GM18861 (cell line): ENCODE measurements around the gene ARID5B.
"Not testable (repeated sequence)": the region's sequence is repeated elsewhere in the genome, so short reads cannot be mapped to it uniquely, and the experiment has no call there.

Experiments
- ATAC-seq: cut with Tn5 transposase; IDR thresholded peaks from one replicate; pipeline ENCODE4 v1.9.1; 2021; ENCODE audit not compliant: unreplicated experiment

Gene ARID5B

DNA sequence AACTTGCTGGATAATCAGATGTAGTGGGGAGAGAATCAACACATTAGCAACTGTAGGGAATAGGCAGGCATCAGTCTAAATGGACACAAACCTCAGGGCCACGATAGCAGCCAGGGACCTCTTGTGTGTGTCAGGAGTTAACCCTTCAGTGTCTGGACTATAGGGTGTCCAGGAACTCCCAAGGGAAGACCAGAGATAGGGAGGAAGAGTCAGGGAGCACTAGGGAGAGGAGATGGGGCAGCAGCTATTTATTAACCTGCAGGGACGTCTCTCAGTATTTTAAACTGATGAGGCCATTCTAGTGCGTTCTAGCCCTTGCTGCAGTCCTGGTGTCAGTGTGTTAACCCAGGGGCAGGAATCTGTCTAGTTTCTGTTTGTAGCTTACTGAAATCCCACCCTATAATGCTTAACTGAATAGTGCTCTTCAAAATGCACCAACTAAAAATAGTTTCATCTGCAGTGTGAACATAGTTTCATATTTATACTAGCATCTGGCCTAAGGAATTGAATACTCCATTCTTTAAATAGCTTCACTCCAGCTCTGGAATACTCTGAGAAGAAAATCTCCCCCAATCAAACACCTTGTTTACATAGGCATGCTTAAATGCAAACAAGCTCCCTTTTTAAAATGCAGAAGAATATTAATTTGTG, 62.7 kb downstream of the ARID5B start:
- no peak for ATAC-seq

DNA sequence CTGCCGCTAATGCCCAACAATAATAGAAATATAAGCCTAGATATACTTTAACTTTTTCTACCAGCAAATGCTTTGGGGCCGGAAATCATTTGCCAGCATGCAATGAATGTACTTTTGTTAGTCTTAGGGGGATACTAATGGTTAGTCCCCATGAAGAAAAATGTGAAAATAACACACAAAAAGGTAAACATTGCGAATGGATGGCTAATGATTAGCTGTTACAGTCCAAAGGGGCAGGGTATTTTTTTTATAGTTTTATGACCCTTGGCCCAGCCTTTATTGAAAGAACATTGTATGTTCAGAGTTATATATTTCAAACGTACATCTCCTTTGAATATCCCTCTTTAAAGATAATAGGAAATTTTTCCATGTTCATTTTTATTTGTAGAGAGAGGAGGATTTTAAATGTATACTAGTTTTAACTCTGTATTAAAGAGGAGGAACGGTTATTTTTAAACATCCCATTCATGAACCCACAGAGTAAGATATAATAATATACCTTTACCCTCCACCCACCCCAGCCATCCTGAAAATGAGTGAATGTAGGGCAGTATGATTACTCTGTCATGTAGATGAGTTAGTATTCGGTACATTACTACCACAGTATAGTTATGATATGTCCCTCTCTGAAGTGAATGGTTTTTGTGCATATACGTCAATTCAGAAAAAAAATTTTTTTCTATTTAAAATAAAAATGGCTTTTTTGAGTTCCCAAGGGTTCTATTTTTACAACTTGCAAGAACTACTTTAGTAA, 63.6 kb downstream of the ARID5B start:
- ATAC-seq = no peak

DNA sequence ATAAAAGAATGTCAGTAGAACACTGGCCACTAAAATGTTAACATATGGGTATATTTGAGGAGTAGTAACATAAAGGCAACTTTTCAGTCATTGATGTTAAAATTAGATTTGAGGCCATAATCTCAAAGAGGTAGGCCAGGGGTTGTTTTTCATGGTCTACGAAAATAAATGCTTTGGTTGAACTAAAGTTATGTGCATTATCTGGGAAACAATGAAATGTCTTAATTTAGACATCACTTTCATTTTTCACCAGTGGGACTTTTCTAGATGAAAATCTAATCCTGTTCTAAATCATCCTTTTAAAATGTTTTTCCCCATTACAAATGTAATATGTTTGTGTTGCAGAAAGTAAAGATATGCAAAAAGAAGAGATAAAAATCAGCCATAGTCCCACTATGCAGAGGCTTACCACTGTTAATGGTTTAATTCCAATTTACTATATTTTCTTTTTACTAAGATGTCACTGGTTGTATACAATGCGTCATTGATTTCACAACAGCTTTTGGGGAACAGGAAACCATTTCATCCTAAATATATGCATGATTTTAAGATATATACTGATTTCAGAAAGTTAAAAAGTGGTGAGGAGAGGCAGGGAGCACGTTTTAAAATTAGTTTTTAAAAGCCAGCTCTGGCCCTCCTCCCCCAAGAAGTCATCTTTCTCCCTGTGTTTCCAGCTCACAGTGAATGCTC, 64.3 kb downstream of the ARID5B start:
- no peak for ATAC-seq

DNA sequence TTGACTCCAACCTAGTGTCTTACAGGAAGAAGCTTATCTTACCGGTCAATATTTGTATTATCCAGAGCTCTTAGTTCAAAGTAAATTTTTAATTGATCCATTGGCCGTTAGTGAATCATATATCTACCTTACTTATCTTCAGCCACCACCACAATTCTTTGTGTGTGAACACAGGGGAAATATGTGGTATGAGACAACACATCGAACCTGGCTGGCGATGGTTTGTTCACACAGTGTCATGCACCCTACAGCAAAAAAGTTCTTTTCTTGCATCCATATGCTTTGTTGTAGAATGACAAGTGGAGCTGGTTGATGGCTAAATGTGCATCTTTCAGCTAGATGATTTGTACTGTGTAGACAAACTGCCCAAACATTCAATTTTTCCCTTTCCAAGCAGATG, 65.8 kb downstream of the ARID5B start:
- ATAC-seq = no peak

DNA sequence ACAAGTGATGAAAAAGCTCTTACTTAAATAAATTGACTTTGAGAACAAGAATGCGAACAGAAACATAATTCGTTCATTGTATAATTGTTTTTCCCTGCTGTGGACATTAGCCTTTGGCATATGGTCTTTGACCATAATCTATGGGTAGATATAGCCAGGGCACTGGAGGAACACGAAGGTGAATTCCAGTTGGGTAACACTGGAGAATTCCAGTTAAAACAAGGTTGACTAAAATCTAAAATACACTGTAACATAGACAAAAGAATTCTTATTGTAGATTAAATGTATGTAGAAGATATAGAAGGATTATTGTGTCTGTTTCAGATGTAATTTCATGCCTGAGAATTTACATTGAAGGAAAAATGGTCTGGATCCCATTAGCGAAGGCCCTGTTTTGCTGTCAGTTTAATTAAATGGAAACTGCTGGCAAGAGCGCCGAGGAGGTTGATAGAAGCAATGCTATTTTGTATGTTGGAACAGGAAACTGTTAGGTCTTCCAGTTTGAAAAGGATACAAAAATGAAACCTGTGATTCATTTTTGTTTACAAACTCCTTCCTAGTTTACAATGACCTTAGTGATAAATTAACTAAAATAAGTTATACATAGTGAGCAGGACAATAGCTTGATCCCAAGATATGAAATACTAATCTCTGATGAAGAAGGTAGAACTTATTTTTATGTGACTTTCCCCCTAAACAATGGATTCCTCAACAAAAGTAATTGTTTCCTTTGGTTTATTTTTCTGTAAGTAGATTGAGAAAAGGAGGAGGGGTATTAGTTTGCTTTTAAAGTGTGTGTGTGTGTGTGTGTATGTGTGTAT, 68.9 kb downstream of the ARID5B start:
- ATAC-seq = no peak

DNA sequence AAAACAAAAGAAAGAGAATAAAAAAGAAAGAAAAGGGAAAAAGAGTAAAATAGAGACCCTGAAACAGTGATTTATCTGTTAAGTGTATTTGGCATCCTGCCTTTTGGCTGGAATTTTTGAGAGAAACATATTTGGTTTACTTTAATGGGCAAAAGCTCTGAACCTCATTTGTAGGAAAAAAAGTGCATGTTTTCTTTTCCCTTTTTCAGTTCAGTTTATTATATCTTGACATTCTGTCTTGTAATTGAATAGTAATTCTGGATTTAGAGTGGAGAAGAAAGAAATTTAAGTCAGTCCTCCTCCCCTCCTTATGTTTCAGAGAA, 69.5 kb downstream of the ARID5B start:
- no peak for ATAC-seq

DNA sequence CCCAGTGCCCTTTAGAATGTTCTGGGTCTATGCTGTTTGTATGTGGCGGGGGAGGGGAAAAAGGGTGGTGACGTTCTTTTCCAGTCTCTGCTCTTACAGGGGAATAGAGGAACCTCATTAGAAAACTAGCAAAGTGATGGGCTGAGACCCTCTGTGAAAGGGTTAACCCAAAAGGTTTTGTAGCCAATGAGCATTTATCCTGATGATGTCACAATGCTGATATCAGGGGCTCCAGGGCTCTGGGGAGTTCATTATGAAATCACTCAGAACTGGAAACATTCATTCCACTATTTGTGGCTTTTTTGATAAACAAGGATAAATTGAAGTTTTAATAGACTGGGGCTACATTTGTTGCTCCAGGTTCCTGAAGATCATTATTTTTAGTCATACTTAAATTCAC, 71.7 kb downstream of the ARID5B start:
- no peak for ATAC-seq

DNA sequence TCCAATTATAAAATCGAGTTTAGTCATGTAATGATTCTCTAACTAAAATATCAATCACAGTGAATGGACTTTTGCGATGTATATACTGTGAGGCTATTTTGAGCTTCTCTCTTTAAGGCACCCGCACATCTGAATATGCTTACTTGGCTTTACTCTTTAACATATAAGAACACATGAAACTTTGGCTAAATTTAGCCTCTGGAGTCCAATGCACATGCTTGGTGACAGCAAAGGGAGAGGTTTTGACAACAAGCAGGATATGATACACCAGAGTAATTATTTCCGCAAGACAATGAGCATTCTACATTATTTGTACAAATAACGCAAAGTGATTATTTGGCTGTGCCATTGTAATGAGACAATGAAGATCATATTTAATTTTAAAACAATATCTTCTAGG, 72.4 kb downstream of the ARID5B start:
- no peak for ATAC-seq

DNA sequence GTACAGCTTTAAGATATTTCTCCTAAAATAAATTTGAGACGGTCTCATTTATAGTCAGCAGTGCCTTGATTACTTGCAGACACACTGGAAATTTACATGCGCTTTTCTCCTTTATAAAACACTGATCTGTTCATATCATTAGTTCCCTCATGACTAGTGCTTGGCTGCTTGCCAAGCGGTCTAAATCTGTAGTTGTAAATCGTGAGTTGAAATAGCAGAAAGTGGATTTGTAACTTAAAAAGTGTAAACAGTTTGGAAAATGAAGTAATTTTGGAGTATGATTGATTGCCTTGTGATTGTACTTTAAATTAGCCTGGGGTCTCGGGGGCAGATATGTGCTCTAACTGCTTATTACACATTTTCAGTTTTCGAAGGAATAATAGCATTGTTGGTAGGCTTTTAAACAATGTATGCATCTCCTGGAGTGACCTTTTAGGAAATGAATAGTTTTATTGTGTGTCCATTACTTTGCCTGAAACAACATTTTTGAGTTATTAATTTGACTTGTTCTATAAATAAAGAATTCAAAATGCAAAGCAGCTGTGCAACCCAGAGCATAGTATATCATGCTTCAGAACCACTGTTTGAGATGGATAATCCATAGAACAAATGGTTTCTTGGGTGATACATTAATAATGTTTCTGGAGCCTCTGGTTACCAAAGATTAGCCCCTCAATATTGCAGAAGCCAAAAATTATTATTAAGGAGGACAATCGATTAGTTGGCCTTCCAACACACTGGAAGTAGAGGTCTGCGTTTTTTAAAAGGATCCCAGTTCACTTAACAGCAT, 73.3 kb downstream of the ARID5B start:
- peak; percentile 15 for ATAC-seq

DNA sequence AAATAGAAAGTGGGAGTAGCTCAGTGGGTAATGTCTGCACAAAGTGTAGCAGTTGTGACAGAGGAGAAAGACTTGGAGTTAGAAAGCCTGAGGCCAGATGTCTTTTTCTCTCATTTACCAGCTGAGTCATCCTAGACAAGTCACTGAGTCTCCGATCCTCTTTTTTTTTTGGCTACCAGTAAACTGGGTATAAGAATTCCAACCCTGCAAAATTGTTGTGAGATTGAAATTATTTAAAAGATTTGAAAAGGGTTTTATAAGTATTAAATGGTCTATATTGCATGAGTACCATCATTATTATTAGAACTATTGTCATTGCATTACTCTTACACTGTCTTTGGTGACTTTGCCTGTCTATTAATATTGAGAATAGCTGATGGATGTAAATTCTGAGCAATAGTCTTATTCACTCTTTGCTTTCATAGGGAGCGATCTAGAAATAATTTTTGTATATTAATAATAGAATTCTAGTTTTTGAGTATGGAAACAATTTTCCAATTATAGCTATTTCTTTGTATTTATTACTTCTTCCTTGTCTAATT, 74.0 kb downstream of the ARID5B start:
- ATAC-seq = peak; percentile 83

DNA sequence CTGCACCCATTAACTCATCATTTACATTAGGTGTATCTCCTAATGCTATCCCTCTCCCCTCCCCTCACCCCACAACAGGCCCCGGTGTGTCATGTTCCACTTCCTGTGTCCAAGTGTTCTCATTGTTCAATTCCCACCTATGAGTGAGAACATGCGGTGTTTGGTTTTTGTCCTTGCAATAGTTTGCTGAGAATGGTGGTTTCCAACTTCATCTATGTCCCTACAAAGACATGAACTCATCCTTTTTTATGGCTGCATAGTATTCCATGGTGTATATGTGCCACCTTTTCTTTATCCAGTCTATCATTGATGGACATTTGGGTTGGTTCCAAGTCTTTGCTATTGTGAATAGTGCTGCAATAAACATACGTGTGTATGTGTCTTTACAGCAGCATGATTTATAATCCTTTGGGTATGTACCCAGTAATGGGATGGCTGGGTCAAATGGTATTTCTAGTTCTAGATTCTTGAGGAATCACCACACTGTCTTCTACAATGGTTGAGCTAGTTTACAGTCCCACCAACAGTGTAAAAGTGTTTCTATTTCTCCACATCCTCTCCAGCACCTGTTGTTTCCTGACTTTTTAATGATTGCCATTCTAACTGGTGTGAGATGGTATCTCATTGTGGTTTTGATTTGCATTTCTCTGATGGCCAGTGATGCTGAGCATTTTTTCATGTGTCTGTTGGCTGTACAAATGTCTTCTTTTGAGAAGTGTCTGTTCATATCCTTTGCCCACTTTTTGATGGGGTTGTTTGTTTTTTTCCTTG, 75.6 kb downstream of the ARID5B start:
- ATAC-seq = not testable (repeated sequence)

DNA sequence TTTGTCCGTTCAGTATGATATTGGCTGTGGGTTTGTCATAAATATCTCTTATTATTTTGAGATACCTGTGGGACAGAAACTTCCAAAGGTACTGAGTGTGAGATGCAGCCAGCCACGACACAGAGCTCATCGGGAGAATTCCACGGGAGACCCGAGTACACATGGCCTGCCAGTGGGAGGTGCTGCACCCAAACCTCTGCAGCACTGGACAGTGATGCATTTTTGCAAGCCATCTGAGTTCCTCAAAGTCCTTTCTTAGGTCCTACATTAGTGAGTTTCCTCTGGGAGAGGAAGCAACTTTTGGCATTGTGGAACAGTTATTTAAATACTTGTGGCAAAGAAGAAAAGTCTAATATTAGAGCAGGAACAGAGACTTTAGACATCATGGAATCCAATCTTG, 77.5 kb downstream of the ARID5B start:
- ATAC-seq = no peak

DNA sequence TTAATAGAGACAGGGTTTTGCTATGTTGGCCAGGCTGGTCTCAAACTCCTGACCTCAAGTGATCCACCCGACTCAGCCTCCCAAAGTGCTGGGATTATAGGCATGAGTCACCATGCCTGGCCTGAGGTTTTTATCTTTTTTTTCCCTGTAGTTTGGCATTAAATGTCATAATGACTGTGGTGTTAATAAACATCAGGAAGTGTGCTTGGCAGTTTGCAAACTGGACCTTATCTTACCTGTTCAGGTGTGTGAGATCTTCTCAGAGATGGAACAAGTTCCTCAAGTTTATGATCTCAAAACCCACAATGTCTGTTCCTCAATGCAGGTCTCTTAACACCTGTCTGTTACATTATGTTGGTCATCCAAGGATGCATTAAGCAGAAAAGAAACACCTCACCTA, 80.0 kb downstream of the ARID5B start:
- no peak for ATAC-seq

DNA sequence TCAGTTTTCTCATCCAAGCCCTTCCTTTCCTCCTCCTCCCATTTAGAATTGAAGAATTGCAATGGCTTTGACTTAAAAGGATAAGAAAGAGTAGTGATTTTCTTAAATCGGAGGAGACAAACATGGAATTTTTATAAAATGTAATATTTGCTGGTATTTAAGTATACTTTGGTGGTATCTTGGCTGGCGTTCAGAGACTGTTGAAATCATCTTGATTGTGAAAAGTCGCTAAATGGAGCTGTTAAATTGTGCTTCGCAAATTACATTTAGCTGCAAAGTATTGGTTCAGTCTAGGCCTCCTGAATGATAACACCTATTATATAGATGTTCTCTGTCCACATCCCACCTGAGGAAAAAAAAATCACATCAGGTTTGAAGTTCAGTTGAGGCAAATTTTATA, 81.8 kb downstream of the ARID5B start:
- ATAC-seq = no peak

DNA sequence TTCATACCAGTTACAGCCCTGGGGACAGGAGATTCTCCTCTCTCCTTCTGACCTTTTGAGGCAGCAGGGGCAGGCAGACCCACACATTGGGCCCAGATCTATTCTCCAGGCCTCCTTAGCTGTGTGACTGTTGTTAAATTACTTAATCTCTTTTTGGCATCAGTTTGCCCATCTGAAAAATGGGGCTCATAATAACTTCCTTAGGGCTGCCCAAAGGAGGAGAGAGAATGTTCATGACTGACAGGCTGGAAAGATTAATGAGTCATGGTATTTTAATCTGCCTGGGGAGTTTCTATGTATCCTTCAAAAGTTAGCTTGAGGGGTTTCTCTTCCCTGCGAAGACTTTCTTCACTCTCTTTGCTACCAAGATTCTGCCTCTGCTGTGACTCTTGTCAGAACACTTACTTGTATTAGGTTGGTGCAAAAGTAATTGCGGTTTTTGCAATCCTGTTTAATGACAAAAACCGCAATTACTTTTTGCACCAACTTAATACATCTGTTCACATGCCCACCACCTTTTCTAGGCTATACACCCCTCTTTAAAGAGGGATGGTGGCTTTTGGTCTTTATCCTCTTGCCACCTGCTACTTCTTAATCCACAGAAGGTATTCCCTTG, 83.4 kb downstream of the ARID5B start:
- ATAC-seq = no peak

DNA sequence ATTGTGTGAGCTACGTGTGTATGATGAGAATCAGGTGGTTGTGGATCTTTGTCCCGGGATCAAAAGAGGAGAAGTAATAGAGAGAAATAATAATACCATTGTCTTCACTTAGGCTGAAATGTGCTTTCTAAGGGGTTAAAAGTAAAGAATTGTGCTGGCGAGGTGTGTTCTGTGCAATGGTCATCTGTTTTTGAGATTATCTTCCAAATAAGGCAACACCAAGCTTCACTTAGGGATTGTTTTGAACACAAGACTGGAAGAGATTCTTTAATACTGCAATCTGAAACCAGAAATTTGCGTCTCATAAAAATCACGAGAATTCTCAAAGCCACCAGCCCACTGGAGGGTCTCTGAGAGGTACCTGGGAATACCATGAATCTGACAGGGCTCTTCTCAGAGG, 84.2 kb downstream of the ARID5B start:
- no peak for ATAC-seq

DNA sequence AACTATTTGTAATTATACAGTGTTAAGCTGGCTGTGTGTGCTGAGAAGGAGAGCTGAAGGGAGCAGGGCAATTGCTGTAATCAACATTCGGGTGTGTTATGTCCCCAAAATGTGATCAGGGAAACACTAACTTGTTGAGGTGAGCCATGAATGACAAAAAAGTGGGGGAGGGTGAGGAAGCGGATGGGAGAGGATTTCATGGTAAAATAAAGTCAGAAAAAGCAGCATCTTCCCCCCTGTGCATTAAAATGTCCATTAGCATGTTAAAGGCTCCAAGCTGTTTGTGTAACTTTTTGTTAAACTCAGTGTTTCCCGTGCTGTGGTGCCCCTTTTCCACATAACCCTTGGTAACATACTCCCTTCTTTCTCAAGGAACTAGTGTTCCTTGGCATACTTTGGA, 84.9 kb downstream of the ARID5B start:
- ATAC-seq = no peak

DNA sequence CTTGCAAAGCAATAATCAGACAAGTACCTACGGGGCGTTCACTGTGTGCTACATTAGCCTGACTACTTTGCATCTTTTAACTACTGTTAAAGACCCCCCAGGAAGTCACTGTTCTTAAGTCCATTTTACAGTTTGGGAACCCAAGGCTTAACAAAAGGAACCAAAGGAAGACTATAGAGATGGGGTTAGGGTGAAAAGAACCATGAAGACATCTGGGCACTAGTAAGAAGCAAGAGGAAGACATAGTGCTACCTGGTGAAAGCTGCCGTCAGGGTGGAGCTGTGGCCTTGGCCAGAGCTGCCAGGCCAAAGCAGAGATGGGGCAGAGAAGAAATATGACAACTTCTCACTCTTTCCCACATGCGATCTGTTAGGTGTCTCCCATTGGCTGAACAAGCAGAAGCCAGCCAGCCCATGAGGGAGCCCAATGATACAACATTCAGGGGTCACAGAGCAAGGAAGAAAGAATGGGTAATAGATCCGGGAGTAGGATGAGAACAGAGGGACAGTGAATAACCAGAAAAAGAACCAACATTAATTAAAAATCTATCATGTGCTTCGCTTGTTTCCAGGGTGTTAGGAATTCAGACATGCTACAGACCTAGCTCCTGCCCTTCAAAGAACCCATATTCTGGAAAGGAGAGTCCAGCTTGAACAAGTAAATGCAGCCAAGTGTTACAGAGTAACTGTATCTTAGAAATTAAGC, 85.4 kb downstream of the ARID5B start:
- no peak for ATAC-seq

DNA sequence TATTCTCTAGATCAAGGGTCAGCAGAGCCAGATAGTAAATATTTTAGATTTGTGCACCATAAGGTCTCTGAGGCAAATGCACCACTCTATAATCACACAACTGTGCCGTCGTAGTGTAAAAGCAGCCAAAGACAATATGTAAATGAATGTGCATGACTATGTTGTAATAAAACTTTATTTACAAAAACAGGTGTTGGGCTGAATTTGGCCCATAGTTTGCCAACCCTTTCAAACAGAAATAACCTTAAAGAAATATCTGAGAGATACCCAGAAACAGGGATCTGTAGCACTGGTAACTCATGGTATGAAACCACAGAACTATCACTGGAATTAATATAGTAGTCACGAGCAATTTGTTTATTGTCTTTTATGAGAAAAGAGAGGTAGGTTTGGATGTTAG, 86.0 kb downstream of the ARID5B start:
- peak; percentile 24 for ATAC-seq
